Muscle layer of duodenum (tissue), 2 donors: Measurements from ENCODE around the gene MALRD1.

ENCODE experiments used
- H3K27ac ChIP-seq: one replicate; pipeline ENCODE4 v1.7.0; 2013; ENCODE audit warnings: mild to moderate bottlenecking, low read length
- H3K27me3 ChIP-seq: one replicate; pipeline ENCODE4 v1.7.0; 2013; ENCODE audit warnings: low read depth, mild to moderate bottlenecking, control low read depth, low read length
- H3K36me3 ChIP-seq, 2 donors: one replicate each; pipeline ENCODE4 v1.7.0; 2013; ENCODE audit warnings: low read length in 2 of 2, control low read depth in 1 of 2, mild to moderate bottlenecking in 1 of 2; ENCODE audit not compliant: insufficient read depth in 2 of 2, control insufficient read depth in 1 of 2
- H3K4me1 ChIP-seq, 2 donors: one replicate each; pipeline ENCODE4 v1.7.0; 2013; ENCODE audit warnings: low read length in 2 of 2, mild to moderate bottlenecking in 2 of 2, control low read depth in 1 of 2, moderate library complexity in 1 of 2; ENCODE audit not compliant: insufficient read depth in 2 of 2, control insufficient read depth in 1 of 2
- H3K4me3 ChIP-seq, 2 donors: one replicate each; pipeline ENCODE4 v1.7.0; 2013; ENCODE audit warnings: low read length in 2 of 2, low read depth in 1 of 2, mild to moderate bottlenecking in 1 of 2
- H3K9me3 ChIP-seq, 2 donors: one replicate each; pipeline ENCODE4 v1.7.0; 2013; ENCODE audit warnings: low read length in 2 of 2, control low read depth in 1 of 2, mild to moderate bottlenecking in 1 of 2; ENCODE audit not compliant: control insufficient read depth in 1 of 2
- donor health status: healthy.

The MALRD1 gene

DNA sequence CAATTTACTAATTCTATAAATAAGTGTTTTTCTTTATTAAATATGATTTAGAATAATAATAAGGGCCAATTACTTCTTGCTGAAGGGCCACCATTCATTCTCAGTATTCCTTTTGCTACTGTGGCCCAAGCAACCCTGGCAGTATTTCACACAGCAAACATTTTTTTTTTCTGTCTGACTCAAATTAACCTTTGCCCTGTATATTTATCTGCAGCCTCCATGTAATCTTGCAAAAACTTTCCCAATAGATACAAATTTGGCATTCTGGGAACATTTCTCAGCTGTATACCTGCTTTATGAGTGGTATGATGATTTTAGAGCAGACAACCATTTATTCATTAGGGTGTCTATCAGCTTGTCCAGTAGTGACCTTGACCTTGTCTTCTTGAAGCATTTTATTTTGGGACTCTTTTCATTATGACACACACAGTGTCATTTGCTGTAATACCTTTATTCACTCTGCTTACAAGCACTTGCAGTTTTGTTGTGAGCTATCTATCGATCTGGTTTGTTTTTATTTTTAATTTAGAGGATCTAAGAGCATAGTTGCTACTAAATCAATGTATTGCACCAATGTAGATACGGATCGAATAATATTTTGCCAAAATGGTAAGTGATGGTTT, 607.9 kb downstream of the MALRD1 start:
- no peak overlapping the region for H3K27ac ChIP-seq
- H3K36me3 ChIP-seq: peaks cover 0 to 5% of the 10 kb centered on the region in 2 donors
- H3K9me3 ChIP-seq: no peaks in the 10 kb centered on the region
- no peak overlapping the region for H3K4me3 ChIP-seq
- H3K27me3 ChIP-seq: no peaks in the 10 kb centered on the region
- peaks cover 0 to 9% of the 10 kb centered on the region in 2 donors for H3K4me1 ChIP-seq

DNA sequence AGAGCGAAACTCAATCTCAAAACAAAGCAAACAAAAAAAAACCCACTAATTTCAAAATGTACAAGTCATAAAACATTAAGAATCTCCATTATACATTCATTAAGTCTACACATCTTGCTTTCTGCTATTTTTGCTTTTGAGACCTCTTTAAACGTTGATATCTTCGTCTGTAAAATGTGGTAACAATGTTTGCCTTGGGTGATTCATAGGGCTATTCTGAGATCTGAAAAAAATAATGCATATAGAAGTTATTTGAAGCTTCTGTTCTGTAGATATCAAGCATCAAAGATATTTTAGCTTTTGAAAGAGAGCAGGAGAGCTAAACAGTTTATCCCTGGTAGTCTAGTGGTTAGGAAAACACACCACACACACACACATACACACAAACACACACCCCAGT, 609.5 kb downstream of the MALRD1 start:
- H3K27me3 ChIP-seq: no peaks in the 10 kb centered on the region
- no peaks in the 10 kb centered on the region for H3K9me3 ChIP-seq
- H3K36me3 ChIP-seq: peaks cover 0 to 5% of the 10 kb centered on the region in 2 donors
- peaks cover 0 to 9% of the 10 kb centered on the region in 2 donors for H3K4me1 ChIP-seq
- H3K4me3 ChIP-seq: no peak overlapping the region
- H3K27ac ChIP-seq: no peak overlapping the region

DNA sequence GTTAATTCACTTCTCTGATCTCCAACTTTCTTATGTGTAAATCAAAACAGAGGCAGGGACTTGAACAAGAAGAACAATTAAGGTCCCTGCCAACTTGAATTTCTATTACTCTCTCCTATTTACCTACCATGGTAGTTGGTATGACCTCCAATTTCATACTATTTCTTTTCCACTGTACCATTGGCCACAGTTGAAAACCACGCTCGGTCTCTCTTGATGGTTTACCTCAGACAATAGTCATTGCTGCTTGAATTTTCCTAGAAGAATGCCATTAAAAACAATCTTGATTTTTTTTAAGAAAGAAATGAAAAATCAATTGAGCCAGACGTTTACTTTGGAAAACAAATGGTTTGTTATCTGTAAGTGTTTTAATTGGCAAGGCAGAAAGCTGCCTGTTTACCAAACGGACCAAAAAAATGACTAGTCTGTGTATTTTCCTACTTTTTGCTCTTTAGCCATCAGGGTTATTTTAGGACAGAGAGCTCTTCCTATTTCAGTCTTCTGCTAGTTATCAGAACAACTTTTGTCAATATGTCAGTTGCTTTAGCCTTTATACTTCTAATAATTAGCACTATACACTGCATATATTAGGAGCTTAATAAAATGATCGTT, 610.1 kb downstream of the MALRD1 start:
- H3K4me1 ChIP-seq: peaks cover 0 to 6% of the 10 kb centered on the region in 2 donors
- H3K4me3 ChIP-seq: no peak overlapping the region
- H3K9me3 ChIP-seq: no peaks in the 10 kb centered on the region
- H3K36me3 ChIP-seq: peaks cover 0 to 5% of the 10 kb centered on the region in 2 donors
- H3K27me3 ChIP-seq: no peaks in the 10 kb centered on the region
- H3K27ac ChIP-seq: no peak overlapping the region

DNA sequence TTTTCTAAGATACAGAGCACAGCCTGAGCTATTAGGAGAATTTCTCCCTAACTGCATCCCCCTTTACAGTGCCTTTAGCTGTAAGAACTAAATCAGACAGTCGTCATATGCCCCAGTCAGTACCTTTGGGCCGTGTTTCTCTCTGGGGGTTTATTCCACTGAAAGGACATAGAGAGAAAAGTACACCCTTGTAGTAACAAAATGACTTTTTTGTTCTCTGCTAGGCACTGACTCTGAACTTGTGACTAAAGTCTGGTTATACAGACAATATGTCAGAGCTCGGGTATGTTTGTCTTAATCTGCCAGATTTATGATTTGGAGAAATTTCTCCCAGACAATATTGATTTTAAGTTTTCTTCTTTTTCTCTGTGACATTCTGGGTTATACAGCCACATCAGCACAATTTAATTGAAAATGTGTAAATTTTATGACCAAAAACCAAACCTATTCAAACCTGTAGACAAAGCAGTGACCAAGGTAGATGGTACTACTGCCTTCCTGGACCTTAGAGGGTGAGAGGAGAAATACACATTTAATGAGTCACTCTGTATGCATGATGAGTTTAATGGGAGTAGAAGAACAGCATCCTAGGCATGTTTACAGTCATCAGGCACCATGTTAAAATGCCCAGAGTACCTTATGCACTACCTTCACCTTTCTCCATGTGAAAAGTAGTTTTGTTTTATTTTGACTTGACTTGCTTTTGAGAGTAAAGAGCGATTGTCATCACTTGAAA, 611.5 kb downstream of the MALRD1 start:
- Histone ChIP-seq H3K27me3 (no peaks in the 10 kb centered on the region), H3K36me3 (peaks cover 0 to 5% of the 10 kb centered on the region in 2 donors), H3K9me3 (no peaks in the 10 kb centered on the region), H3K4me1 (no peaks in the 10 kb centered on the region), H3K27ac (no peak overlapping the region), H3K4me3 (no peak overlapping the region)

DNA sequence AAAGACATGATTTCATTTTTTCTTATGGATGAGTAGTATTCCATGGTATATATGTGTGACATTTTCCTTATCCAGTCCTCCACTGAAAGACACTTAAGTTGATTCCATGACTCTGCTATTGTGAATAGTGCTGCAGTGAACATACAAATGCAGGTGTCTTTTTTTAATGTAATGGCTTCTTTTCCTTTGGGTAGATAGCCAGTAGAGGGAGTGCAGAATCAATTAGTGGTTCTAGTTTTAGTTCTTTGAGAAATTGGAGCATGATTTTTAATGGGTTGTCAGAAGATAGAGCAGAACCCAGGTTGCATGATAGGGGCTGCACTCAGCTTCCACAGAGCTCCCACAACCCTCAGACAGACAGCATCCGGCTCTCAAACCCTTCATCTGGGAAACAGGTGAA, 614.7 kb downstream of the MALRD1 start:
- H3K4me1 ChIP-seq: no peaks in the 10 kb centered on the region
- no peak overlapping the region for H3K27ac ChIP-seq
- no peak overlapping the region for H3K4me3 ChIP-seq
- no peaks in the 10 kb centered on the region for H3K27me3 ChIP-seq
- peaks cover 0 to 5% of the 10 kb centered on the region in 2 donors for H3K36me3 ChIP-seq
- peaks cover 0 to 5% of the 10 kb centered on the region in 2 donors for H3K9me3 ChIP-seq

DNA sequence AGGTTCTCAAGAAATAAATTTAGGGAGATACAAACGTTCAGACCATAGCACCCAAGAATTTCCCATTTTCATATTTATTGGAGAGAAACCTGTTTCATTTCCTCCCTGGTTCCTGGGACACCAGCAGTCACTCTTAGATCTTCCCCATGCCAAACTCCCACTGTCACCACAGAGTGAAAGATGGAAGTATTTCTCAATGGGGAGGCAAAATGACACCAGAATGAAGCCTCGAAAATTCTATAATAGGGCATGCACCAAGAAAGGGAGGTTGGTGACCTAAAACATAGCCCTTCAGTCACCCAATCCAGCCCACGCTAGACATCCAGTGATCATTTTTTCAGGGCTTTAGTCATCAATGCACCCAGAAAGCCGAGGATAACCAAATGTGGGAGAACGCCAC, 619.5 kb downstream of the MALRD1 start:
- H3K4me3 ChIP-seq: no peak overlapping the region
- no peak overlapping the region for H3K27ac ChIP-seq
- no peaks in the 10 kb centered on the region for H3K4me1 ChIP-seq
- peaks cover 0 to 5% of the 10 kb centered on the region in 2 donors for H3K9me3 ChIP-seq
- no peaks in the 10 kb centered on the region for H3K36me3 ChIP-seq
- H3K27me3 ChIP-seq: no peaks in the 10 kb centered on the region

DNA sequence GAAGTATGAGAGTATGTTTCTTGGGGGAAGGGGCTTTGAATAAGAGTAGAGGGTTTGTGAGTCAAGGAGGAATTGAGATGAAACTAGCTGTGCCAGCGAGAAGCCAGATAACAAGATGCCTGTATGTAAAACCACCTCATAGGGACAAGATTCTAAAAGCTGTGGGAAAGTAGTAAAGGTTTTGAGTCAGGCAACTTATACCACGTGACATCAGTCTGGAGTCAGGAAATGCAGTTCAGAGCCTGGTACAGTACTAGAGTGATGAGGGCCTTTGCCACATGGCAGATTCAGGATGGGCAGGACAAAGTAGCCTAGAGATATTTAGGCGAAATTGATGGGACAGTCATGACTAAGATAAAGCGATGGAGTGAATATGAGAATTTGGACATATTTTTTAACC, 627.5 kb downstream of the MALRD1 start:
- Histone ChIP-seq H3K4me3 (no peak overlapping the region), H3K27me3 (no peaks in the 10 kb centered on the region), H3K36me3 (no peaks in the 10 kb centered on the region), H3K9me3 (peaks cover 0 to 4% of the 10 kb centered on the region in 2 donors), H3K27ac (no peak overlapping the region), H3K4me1 (no peaks in the 10 kb centered on the region)

DNA sequence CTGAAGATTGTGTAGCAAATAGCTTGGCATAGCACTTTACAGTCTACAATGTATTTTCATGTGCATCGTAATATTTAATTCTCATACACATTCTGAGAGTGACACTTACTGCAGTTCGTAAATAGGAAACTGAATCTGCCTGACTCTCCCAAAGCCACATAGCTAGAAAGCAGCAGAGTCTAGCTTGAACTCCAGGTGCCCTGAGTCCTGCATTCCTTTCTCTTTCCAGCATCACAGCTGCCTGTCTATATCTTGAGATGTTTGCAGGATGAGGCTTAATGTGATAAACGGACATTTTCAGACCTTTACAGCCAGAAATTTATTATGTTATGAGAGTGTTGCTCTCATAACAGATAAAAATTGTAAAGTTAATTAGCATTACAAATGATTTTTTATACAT, 634.8 kb downstream of the MALRD1 start:
- Histone ChIP-seq H3K4me1 (no peaks in the 10 kb centered on the region), H3K27ac (no peak overlapping the region), H3K27me3 (no peaks in the 10 kb centered on the region), H3K9me3 (peaks cover 0 to 4% of the 10 kb centered on the region in 2 donors), H3K4me3 (no peak overlapping the region), H3K36me3 (no peaks in the 10 kb centered on the region)

DNA sequence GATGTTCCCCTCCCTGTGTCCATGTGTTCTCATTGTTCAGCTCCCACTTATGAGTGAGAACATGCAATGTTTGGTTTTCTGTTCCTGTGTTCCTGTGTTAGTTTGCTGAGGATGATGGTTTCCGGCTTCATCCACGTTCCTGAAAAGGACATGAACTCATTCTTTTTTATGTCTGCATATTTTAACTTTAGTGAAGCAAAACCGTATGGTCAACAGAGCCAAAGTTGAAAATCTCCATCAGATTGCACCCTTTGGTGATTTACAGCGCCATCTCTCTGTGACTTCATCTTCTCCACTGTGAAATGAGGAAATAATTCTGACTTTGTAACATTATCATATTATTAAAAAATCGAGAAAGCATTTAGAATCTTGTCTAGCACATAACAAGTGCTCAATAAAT, 635.4 kb downstream of the MALRD1 start:
- Histone ChIP-seq H3K36me3 (no peaks in the 10 kb centered on the region), H3K9me3 (peaks cover 0 to 4% of the 10 kb centered on the region in 2 donors), H3K27ac (no peak overlapping the region), H3K4me3 (no peak overlapping the region), H3K27me3 (no peaks in the 10 kb centered on the region), H3K4me1 (no peaks in the 10 kb centered on the region)

DNA sequence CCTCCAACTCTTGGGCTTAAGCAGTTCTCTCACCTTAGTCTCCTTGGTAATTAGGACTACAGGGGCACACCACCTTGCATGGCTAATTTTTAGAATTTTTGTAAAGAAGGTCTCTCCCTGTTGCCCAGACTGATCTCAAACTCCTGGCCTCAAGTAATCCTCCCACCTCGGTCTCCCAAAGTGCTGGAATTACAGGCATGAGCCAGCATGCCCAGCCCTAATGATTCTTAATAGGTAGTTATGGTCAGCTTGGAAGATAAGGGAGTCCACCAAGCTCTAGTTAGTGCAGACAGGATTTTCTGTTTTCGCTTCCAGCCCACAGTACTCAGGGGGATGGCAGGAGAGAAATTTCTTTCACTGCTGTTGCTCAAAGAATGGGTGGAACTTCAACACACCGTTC, 639.7 kb downstream of the MALRD1 start:
- H3K27me3 ChIP-seq: no peaks in the 10 kb centered on the region
- no peaks in the 10 kb centered on the region for H3K4me1 ChIP-seq
- no peak overlapping the region for H3K4me3 ChIP-seq
- H3K36me3 ChIP-seq: no peaks in the 10 kb centered on the region
- H3K27ac ChIP-seq: no peak overlapping the region
- H3K9me3 ChIP-seq: peaks cover 0 to 3% of the 10 kb centered on the region in 2 donors

DNA sequence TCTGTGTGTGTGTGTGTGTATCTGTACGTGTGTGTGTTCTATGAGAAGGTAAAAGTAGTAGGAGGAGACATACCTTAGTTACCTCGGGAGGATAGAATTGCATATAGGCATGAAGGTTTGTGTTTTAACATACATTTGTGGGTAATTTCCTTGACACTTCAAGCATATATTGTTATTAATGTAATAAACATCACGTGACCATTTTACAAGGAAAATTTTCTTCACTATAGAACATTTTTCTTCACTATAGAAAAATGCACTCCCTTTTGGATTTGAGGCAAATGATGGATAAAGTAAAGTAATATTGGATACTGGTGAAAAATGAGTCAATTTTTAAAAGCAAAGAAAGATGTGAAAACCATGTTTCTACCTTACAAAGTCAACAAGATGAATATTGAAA, 640.6 kb downstream of the MALRD1 start:
- Histone ChIP-seq H3K27me3 (no peaks in the 10 kb centered on the region), H3K36me3 (no peaks in the 10 kb centered on the region), H3K27ac (no peak overlapping the region), H3K4me3 (no peak overlapping the region), H3K4me1 (no peaks in the 10 kb centered on the region), H3K9me3 (peaks cover 0 to 3% of the 10 kb centered on the region in 2 donors)
